HepG2 (cell line): ENCODE results near the gene ASTN2. TPM values are rescaled to one million over a fixed set of nuclear protein-coding genes. Genes with fewer than 3 reads are reported as not detected.

Experiments
- ATAC-seq: fragments of 200-7000 bp; cut with Tn5 transposase; 3 replicates; pipeline ENCODE4 v1.9.1; 2020; ENCODE audit warnings: mild to moderate bottlenecking, moderate library complexity
- BruUV-seq: library from RNA; stranded (reverse); fragments of 400-500 nt; replicated peaks from 2 replicates; lab custom pipeline; 2021; lab: Mats Ljungman, UMichigan
- CTCF ChIA-PET: fragments of 300-600 bp; formaldehyde crosslinking; extraction: SDS; loops from one replicate; lab custom pipeline; 2021; ENCODE audit warnings: low total read pairs, inconsistent platforms, low intra/inter-chr PET ratio; lab: Yijun Ruan, JAX
- POLR2A ChIA-PET: fragments of 350-600 bp; sonication (Branson Sonifier 250); formaldehyde crosslinking; loops from one replicate; lab custom pipeline; 2020; ENCODE audit warnings: antibody characterized with exemption, inconsistent platforms; lab: Yijun Ruan, JAX
- DNase-seq: peaks from one replicate; pipeline ENCODE4 v3.0.0-alpha.2; 2015; ENCODE audit warnings: low spot score
- FAIRE-seq: peaks from 3 replicates; lab custom pipeline; 2011; peaks lifted over from hg19 to GRCh38; lab: Jason Lieb, UNC
- H2AFZ ChIP-seq: one replicate; pipeline ENCODE4 v1.6.1; 2011; ENCODE audit warnings: low read length, inconsistent platforms
- H3K27ac ChIP-seq: fragments of 300-600 bp; 3 replicates; pipeline ENCODE4 v1.8.0; 2011; ENCODE audit warnings: mixed run types, mild to moderate bottlenecking, mixed read lengths, low read length, inconsistent platforms; ENCODE audit not compliant: insufficient read depth; ENCODE audit errors: extremely low read length
- H3K27me3 ChIP-seq, 2 experiments: fragments of 200-600 bp in 1 of 2; 2 replicates in 1 of 2; 3 replicates in 1 of 2; pipeline versions ENCODE4 v1.6.0 to v1.8.0; 2011; ENCODE audit warnings: low read length in 2 of 2, mild to moderate bottlenecking in 2 of 2, moderate library complexity in 2 of 2, inconsistent platforms in 1 of 2; ENCODE audit not compliant: insufficient read depth in 2 of 2, control insufficient read depth in 1 of 2
- H3K36me3 ChIP-seq, 2 experiments: fragments of 200-600 bp in 1 of 2; replicated peaks in 1 of 2; 2 replicates in 1 of 2; 3 replicates in 1 of 2; pipeline versions ENCODE4 v1.5.1 to v1.8.0; 2011; ENCODE audit warnings: low read length in 2 of 2, inconsistent platforms in 1 of 2; ENCODE audit not compliant: insufficient read depth in 2 of 2, control insufficient read depth in 1 of 2
- H3K4me1 ChIP-seq: 2 replicates; pipeline ENCODE4 v1.5.1; 2012; ENCODE audit warnings: low read length, inconsistent platforms; ENCODE audit not compliant: insufficient read depth
- H3K4me2 ChIP-seq: 2 replicates; pipeline ENCODE4 v1.6.0; 2011; ENCODE audit warnings: low read depth, low read length, inconsistent platforms
- H3K4me3 ChIP-seq, 3 experiments: fragments of 200-600 bp in 1 of 3; sonication (generic), shearing (Covaris generic) in 1 of 3; replicated peaks in 1 of 3; 2 replicates each; pipeline ENCODE4 v1.5.1; 2011 to 2016; ENCODE audit warnings: low read length in 3 of 3, inconsistent platforms in 2 of 3, low read depth in 2 of 3, mild to moderate bottlenecking in 2 of 3, control low read depth in 1 of 3, mixed read lengths in 1 of 3; ENCODE audit not compliant: insufficient read depth in 1 of 3
- H3K79me2 ChIP-seq: one replicate; pipeline ENCODE4 v1.6.1; 2011; ENCODE audit warnings: low read length, inconsistent platforms; ENCODE audit not compliant: insufficient read depth
- H3K9ac ChIP-seq: 2 replicates; pipeline ENCODE4 v1.6.0; 2011; ENCODE audit warnings: mild to moderate bottlenecking, low read depth, low read length, inconsistent platforms; ENCODE audit not compliant: insufficient read depth
- H3K9me3 ChIP-seq: 2 replicates; pipeline ENCODE4 v1.5.1; 2012; ENCODE audit warnings: mild to moderate bottlenecking, low read length
- H4K20me1 ChIP-seq: 2 replicates; pipeline ENCODE4 v1.6.0; 2011; ENCODE audit warnings: inconsistent platforms, mild to moderate bottlenecking, low read length, moderate library complexity; ENCODE audit not compliant: insufficient read depth
- DMAP1 ChIP-seq: IDR thresholded peaks from 2 replicates; pipeline ENCODE4 v1.6.1; 2016
- EEA1 ChIP-seq: sonication (generic); formaldehyde crosslinking; IDR thresholded peaks from 2 replicates; pipeline ENCODE4 v1.5.1; 2020; ENCODE audit warnings: mild to moderate bottlenecking, missing genetic modification reagents, borderline replicate concordance
- FOXO1 ChIP-seq: sonication (generic); formaldehyde crosslinking; IDR thresholded peaks from 2 replicates; pipeline ENCODE4 v1.4.0; 2020; ENCODE audit warnings: missing genetic modification reagents
- LCORL ChIP-seq, 2 experiments: fragments of 450-650 bp in 1 of 2; sonication (generic) in 1 of 2; formaldehyde crosslinking in 1 of 2; IDR thresholded peaks; 2 replicates each; pipeline versions ENCODE4 v1.5.0 to v1.6.1; 2017 to 2020; ENCODE audit warnings: antibody characterized with exemption in 1 of 2, missing genetic modification reagents in 1 of 2
- PHF21A ChIP-seq: sonication (generic); formaldehyde crosslinking; IDR thresholded peaks from 2 replicates; pipeline ENCODE4 v1.5.0; 2020; ENCODE audit warnings: mild to moderate bottlenecking, missing genetic modification reagents
- REPIN1 ChIP-seq: sonication (generic); formaldehyde crosslinking; IDR thresholded peaks from 2 replicates; pipeline ENCODE4 v1.8.0; 2022; ENCODE audit warnings: missing genetic modification reagents, low read depth, mild to moderate bottlenecking, borderline replicate concordance
- RFX1 ChIP-seq: fragments of 450-650 bp; IDR thresholded peaks from 2 replicates; pipeline ENCODE4 v1.6.1; 2017
- SP4 ChIP-seq: sonication (generic); formaldehyde crosslinking; IDR thresholded peaks from 2 replicates; pipeline ENCODE4 v1.8.1; 2023; ENCODE audit warnings: mild to moderate bottlenecking, missing genetic modification reagents
- SRSF1 ChIP-seq: fragments of 200-400 bp; formaldehyde crosslinking; optimal IDR thresholded peaks from 2 replicates; pipeline ENCODE3; 2017; ENCODE audit warnings: mild to moderate bottlenecking, low read depth, low read length, moderate library complexity
- ZNF34 ChIP-seq: sonication (generic); formaldehyde crosslinking; IDR thresholded peaks from 2 replicates; pipeline ENCODE4 v1.4.0; 2020; ENCODE audit warnings: mild to moderate bottlenecking, missing genetic modification reagents, borderline replicate concordance
- ZNF468 ChIP-seq: sonication (generic); formaldehyde crosslinking; IDR thresholded peaks from 2 replicates; pipeline ENCODE4 v1.8.0; 2022; ENCODE audit warnings: mild to moderate bottlenecking, moderate library complexity, missing genetic modification reagents
- ZNF557 ChIP-seq: sonication (generic); formaldehyde crosslinking; IDR thresholded peaks from 2 replicates; pipeline ENCODE4 v1.4.0; 2020; ENCODE audit warnings: missing genetic modification reagents
- ZNF746 ChIP-seq: sonication (generic); formaldehyde crosslinking; IDR thresholded peaks from 2 replicates; pipeline ENCODE4 v1.8.0; 2022; ENCODE audit warnings: mild to moderate bottlenecking, missing genetic modification reagents
- ZSCAN21 ChIP-seq: sonication (generic); formaldehyde crosslinking; IDR thresholded peaks from 2 replicates; pipeline ENCODE4 v1.8.0; 2022; ENCODE audit warnings: mild to moderate bottlenecking, missing genetic modification reagents, moderate library complexity, borderline replicate concordance
- in situ Hi-C: cut with HindIII; loops from 2 replicates; pipeline ENCODE4 v1.10.0; 2017; ENCODE audit warnings: low pct_unique_long_range_greater_than_20kb; ENCODE audit not compliant: extremely low pct_ligation_motif_present
- intact Hi-C: fragments of 100-400 bp; cut with micrococcal nuclease; formaldehyde crosslinking; loops from one replicate; pipeline ENCODE4 v1.10.0; 2022; ENCODE audit not compliant: unreplicated experiment
- polyA plus RNA-seq, 8 experiments: library from polyadenylated mRNA; depleted of rRNA in 3 of 8; stranded (reverse) in 7 of 8; unstranded in 1 of 8; fragments of >200 nt; fragmentation: Illumina TruSeq in 4 of 8; extraction: Trizol in 4 of 8; gene quantifications; 2 replicates each; pipeline versions ENCODE4 v1.2.1 to v1.2.3, GENCODE V29; 2011 to 2016; ENCODE audit warnings: low read depth in 4 of 8, missing spikeins in 1 of 8, mixed read lengths in 1 of 8; ENCODE audit not compliant: insufficient read depth in 1 of 8
- total RNA-seq, 5 experiments: library from RNA; depleted of rRNA; stranded (reverse); fragments of >200 nt; fragmentation: Illumina TruSeq; extraction: Trizol; gene quantifications; 2 replicates each; pipeline ENCODE4 v1.2.3, GENCODE V29; 2016; ENCODE audit warnings: low read depth in 1 of 5
- TF ChIP-seq, protein P1 (sequence below): sonication (generic); formaldehyde crosslinking; IDR thresholded peaks from 2 replicates; pipeline ENCODE4 v1.4.0; 2020; ENCODE audit warnings: missing genetic modification reagents
- TF ChIP-seq, protein P2 (sequence below): sonication (generic); formaldehyde crosslinking; IDR thresholded peaks from 2 replicates; pipeline ENCODE4 v1.4.0; 2020; ENCODE audit warnings: mild to moderate bottlenecking, low read depth, missing genetic modification reagents
- TF ChIP-seq, protein P3 (sequence below): sonication (generic); formaldehyde crosslinking; conservative IDR thresholded peaks from 2 replicates; pipeline ENCODE4 v1.8.0; 2022; ENCODE audit warnings: missing genetic modification reagents

ASTN2 gene
- total and polyA plus RNA-seq, 2 of the 13 experiments (the other 11 are each of a cell fraction or from before 2014, with no cell fraction given), result 5.2 to 13.5 TPM

DNA sequence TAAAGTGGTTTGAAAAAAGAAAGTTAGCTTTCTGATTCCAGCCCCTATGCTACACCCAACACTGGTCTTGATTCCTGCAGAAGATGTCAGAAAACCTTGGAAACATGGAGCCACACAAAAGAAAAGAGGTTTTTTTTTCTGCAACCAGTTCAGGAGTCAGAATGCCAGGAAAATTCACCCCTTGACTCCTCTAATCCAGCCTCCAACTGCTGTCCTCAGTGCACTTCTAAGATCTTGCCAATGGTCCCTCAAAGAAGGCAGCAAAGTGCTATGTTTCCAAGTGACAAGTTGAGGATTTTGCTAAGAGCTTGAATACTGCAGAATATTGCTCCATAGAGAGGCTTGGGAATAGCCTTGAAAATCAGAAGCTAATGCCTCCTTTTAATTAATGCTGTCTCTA, 617.6 kb downstream of the ASTN2 start:
- TF ChIP-seq REPIN1 (CRISPR knock-in tag), result no peak
- TF ChIP-seq SP4 (CRISPR knock-in tag), result no peak
- TF ChIP-seq DMAP1 (CRISPR knock-in tag), result no peak
- TF ChIP-seq ZNF468 (CRISPR knock-in tag), result no peak
- TF ChIP-seq, protein P1, sequence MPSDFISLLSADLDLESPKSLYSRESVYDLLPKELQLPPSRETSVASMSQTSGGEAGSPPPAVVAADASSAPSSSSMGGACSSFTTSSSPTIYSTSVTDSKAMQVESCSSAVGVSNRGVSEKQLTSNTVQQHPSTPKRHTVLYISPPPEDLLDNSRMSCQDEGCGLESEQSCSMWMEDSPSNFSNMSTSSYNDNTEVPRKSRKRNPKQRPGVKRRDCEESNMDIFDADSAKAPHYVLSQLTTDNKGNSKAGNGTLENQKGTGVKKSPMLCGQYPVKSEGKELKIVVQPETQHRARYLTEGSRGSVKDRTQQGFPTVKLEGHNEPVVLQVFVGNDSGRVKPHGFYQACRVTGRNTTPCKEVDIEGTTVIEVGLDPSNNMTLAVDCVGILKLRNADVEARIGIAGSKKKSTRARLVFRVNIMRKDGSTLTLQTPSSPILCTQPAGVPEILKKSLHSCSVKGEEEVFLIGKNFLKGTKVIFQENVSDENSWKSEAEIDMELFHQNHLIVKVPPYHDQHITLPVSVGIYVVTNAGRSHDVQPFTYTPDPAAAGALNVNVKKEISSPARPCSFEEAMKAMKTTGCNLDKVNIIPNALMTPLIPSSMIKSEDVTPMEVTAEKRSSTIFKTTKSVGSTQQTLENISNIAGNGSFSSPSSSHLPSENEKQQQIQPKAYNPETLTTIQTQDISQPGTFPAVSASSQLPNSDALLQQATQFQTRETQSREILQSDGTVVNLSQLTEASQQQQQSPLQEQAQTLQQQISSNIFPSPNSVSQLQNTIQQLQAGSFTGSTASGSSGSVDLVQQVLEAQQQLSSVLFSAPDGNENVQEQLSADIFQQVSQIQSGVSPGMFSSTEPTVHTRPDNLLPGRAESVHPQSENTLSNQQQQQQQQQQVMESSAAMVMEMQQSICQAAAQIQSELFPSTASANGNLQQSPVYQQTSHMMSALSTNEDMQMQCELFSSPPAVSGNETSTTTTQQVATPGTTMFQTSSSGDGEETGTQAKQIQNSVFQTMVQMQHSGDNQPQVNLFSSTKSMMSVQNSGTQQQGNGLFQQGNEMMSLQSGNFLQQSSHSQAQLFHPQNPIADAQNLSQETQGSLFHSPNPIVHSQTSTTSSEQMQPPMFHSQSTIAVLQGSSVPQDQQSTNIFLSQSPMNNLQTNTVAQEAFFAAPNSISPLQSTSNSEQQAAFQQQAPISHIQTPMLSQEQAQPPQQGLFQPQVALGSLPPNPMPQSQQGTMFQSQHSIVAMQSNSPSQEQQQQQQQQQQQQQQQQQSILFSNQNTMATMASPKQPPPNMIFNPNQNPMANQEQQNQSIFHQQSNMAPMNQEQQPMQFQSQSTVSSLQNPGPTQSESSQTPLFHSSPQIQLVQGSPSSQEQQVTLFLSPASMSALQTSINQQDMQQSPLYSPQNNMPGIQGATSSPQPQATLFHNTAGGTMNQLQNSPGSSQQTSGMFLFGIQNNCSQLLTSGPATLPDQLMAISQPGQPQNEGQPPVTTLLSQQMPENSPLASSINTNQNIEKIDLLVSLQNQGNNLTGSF (CRISPR knock-in tag), result no peak
- TF ChIP-seq SRSF1, result no peak
- no peak for TF ChIP-seq ZNF557 (CRISPR knock-in tag)
- TF ChIP-seq EEA1 (CRISPR knock-in tag), result no peak
- TF ChIP-seq ZNF746 (CRISPR knock-in tag), result no peak
- TF ChIP-seq ZNF34 (CRISPR knock-in tag), result no peak
- no peak for TF ChIP-seq LCORL (IDR thresholded peaks at IDR 0.05)
- TF ChIP-seq LCORL (CRISPR knock-in tag; IDR thresholded peaks at IDR 0.05), result no peak
- TF ChIP-seq FOXO1 (CRISPR knock-in tag), result no peak
- TF ChIP-seq, protein P2, sequence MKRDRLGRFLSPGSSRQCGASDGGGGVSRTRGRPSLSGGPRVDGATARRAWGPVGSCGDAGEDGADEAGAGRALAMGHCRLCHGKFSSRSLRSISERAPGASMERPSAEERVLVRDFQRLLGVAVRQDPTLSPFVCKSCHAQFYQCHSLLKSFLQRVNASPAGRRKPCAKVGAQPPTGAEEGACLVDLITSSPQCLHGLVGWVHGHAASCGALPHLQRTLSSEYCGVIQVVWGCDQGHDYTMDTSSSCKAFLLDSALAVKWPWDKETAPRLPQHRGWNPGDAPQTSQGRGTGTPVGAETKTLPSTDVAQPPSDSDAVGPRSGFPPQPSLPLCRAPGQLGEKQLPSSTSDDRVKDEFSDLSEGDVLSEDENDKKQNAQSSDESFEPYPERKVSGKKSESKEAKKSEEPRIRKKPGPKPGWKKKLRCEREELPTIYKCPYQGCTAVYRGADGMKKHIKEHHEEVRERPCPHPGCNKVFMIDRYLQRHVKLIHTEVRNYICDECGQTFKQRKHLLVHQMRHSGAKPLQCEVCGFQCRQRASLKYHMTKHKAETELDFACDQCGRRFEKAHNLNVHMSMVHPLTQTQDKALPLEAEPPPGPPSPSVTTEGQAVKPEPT (CRISPR knock-in tag), result no peak
- TF ChIP-seq ZSCAN21 (CRISPR knock-in tag), result no peak
- TF ChIP-seq, protein P3, sequence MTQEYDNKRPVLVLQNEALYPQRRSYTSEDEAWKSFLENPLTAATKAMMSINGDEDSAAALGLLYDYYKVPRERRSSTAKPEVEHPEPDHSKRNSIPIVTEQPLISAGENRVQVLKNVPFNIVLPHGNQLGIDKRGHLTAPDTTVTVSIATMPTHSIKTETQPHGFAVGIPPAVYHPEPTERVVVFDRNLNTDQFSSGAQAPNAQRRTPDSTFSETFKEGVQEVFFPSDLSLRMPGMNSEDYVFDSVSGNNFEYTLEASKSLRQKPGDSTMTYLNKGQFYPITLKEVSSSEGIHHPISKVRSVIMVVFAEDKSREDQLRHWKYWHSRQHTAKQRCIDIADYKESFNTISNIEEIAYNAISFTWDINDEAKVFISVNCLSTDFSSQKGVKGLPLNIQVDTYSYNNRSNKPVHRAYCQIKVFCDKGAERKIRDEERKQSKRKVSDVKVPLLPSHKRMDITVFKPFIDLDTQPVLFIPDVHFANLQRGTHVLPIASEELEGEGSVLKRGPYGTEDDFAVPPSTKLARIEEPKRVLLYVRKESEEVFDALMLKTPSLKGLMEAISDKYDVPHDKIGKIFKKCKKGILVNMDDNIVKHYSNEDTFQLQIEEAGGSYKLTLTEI, result no peak
- TF ChIP-seq PHF21A (CRISPR knock-in tag), result no peak
- TF ChIP-seq RFX1, result no peak
- TF ChIP-seq, all 625 proteins: peak for 0
- POLR2A ChIA-PET, result no interaction called here
- DNase-seq, result no peak
- intact Hi-C loops (no loop called here), in situ Hi-C loops (no loop called here)
- Histone ChIP-seq H3K4me1 (no peaks in the 10 kb centered on the region), H3K4me2 (no peak overlapping the region), H2AFZ (no peak overlapping the region), H3K27me3 (no peaks in the 10 kb centered on the region), H4K20me1 (no peaks in the 10 kb centered on the region), H3K9me3 (no peaks in the 10 kb centered on the region), H3K4me3 (no peak overlapping the region), H3K9ac (no peak overlapping the region), H3K36me3 (no peaks in the 10 kb centered on the region), H3K79me2 (no peaks in the 10 kb centered on the region), H3K27ac (no peak overlapping the region)
- CTCF ChIA-PET, result no interaction called here
- no TSS peak for BruUV-seq
- no peak for ATAC-seq
- no peak for FAIRE-seq
